Colonic mucosa (tissue), 4 donors: ENCODE measurements around the gene FAM47B. TPM values are rescaled to one million over a fixed set of nuclear protein-coding genes. Genes with fewer than 3 reads are reported as not detected.

Experiments used
- DNase-seq: peaks from one replicate; pipeline ENCODE4 v3.0.0-alpha.2; 2020
- H3K27ac ChIP-seq: fragments of 200-600 bp; one replicate; pipeline ENCODE4 v1.8.0; 2021
- H3K27me3 ChIP-seq: fragments of 200-600 bp; one replicate; pipeline ENCODE4 v1.8.0; 2021
- H3K36me3 ChIP-seq: fragments of 200-600 bp; one replicate; pipeline ENCODE4 v1.8.0; 2021
- H3K4me1 ChIP-seq: fragments of 200-600 bp; one replicate; pipeline ENCODE4 v1.8.0; 2021; ENCODE audit warnings: mild to moderate bottlenecking
- H3K4me3 ChIP-seq: fragments of 200-600 bp; one replicate; pipeline ENCODE4 v1.8.0; 2021
- H3K9ac ChIP-seq, 2 donors: one replicate each; pipeline ENCODE4 v1.7.0; 2013; ENCODE audit warnings: control low read depth in 2 of 2, low read depth in 2 of 2, low read length in 2 of 2
- H3K9me3 ChIP-seq: fragments of 200-600 bp; one replicate; pipeline ENCODE4 v1.8.0; 2021
- intact Hi-C: fragments of 100-400 bp; cut with DNase I; formaldehyde crosslinking; loops from one replicate; pipeline ENCODE4 v1.14.1; 2022
- total RNA-seq, 2 donors: library from RNA; stranded (reverse); fragmentation: NEBNext Ultra II Directional in 1 of 2; extraction: Animal tissue kit (Norgen Biotek cat#: 25700) in 1 of 2; gene quantifications; one replicate each; pipeline ENCODE4 v1.2.1, GENCODE V29; 2021
- TF ChIP-seq, protein P1 (sequence below): fragments of 200-600 bp; IDR thresholded peaks from one replicate; pipeline ENCODE4 v1.8.0; 2022; ENCODE audit warnings: antibody characterized with exemption, mild to moderate bottlenecking
- donor health status: healthy.
- donor health status: DM: no; HTN: no; CAD: no.
- donor health status: DM: no; HTN: no; CAD: no.

The FAM47B gene
- not detected for total RNA-seq

DNA sequence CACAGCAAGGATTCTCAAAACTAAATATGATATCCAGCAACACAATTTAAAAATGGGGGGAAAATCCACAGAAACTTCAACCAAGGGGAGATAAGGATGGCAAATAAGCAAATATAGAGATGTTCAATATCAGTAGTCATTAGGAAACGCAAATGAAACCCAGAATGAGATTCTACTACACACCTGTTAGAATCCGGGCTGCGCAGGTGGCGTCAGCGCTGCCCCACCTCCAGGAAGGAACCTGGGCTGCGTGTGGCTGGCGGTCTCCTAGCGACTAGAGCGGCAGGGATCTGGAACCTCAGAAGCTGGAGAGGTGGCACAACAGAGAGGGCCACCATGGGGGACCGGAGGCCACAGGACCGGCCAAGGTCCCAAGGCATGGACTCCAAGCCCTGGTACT, at the start of gene FAM47B:
Gene FAM47B (plus strand): TSS at position 301 of the 400 bp plus-strand sequence. CDS start 36 bp downstream, at position 337.
- Histone ChIP-seq H3K9ac (no peak within 1 kb of the TSS), H3K27ac (no peak within 1 kb of the TSS), H3K36me3 (no peaks in the 10 kb centered on the region), H3K4me1 (no peaks in the 10 kb centered on the region), H3K4me3 (no peak within 1 kb of the TSS), H3K9me3 (no peaks in the 10 kb centered on the region), H3K27me3 (no peaks in the 10 kb centered on the region)
- intact Hi-C loops, result no loop called here
- DNase-seq, result no peak
- TF ChIP-seq, protein P1, sequence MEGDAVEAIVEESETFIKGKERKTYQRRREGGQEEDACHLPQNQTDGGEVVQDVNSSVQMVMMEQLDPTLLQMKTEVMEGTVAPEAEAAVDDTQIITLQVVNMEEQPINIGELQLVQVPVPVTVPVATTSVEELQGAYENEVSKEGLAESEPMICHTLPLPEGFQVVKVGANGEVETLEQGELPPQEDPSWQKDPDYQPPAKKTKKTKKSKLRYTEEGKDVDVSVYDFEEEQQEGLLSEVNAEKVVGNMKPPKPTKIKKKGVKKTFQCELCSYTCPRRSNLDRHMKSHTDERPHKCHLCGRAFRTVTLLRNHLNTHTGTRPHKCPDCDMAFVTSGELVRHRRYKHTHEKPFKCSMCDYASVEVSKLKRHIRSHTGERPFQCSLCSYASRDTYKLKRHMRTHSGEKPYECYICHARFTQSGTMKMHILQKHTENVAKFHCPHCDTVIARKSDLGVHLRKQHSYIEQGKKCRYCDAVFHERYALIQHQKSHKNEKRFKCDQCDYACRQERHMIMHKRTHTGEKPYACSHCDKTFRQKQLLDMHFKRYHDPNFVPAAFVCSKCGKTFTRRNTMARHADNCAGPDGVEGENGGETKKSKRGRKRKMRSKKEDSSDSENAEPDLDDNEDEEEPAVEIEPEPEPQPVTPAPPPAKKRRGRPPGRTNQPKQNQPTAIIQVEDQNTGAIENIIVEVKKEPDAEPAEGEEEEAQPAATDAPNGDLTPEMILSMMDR, result no peak

DNA sequence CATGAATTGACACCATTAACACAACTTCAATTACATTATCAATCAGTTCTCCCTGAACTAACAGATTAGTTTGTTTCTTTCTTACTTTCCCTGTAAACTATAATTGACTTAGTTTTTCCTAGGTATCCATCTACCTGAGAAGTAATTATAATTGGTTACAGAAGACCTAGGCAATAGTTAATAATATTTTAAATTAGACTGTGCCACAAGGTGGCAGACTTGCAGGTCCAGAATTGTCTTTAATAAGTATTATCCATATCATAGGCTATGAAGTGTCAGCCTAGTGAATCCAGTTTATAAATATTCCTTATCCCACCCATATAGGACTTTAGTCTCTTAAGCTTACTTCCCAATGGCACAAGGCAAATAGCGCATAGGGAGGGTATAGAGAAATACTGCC, 48.9 kb upstream of the FAM47B start:
- no peak overlapping the region for H3K4me3 ChIP-seq
- H3K27ac ChIP-seq, result no peak overlapping the region
- intact Hi-C loops, result no loop called here
- TF ChIP-seq, protein P1, result no peak
- H3K9me3 ChIP-seq, result no peaks in the 10 kb centered on the region
- no peak overlapping the region for H3K9ac ChIP-seq
- H3K36me3 ChIP-seq, result no peaks in the 10 kb centered on the region
- no peaks in the 10 kb centered on the region for H3K4me1 ChIP-seq
- no peak for DNase-seq
- no peaks in the 10 kb centered on the region for H3K27me3 ChIP-seq

DNA sequence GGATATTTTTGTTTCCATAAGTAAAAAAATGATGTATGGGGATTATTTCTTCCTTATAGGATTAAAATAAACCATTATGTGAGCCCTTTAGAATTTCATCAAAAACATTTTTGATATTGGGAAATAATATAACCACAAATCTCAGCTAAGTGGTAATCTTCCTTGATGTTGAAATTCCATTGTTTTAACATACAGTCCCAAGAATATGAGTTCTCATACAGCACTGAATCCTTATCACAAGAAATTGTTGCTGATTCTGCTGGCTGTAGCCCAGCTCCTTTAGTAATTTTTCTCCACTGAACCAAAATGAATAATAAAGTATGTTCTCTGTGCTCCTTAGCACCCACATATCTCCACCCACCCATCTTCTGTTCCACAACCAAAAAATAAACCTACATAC, 41.9 kb upstream of the FAM47B start:
- DNase-seq, result no peak
- H3K27ac ChIP-seq, result no peak overlapping the region
- H3K27me3 ChIP-seq, result no peaks in the 10 kb centered on the region
- TF ChIP-seq, protein P1, result no peak
- intact Hi-C loops, result no loop called here
- H3K4me3 ChIP-seq, result no peak overlapping the region
- no peaks in the 10 kb centered on the region for H3K36me3 ChIP-seq
- no peaks in the 10 kb centered on the region for H3K4me1 ChIP-seq
- H3K9ac ChIP-seq, result no peak overlapping the region
- no peaks in the 10 kb centered on the region for H3K9me3 ChIP-seq

DNA sequence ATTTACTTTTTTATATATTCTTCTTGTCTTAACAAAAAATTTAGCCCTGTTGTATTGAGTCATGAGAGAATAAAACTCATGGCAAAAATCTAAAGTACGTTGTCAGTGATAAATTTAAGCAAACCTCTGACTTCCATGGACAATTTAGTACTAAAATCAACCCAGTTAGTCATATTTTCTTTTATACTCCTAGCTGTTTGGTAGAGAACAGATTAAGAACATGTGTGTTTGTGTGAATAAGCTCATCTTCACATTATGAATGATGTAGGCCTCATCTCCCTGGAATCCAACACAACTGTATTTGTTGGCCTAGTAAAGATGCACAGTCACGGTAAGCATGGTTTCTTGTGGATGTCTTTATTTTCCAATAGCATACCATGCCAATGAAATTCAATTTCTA, 40.8 kb upstream of the FAM47B start:
- Histone ChIP-seq H3K36me3 (no peaks in the 10 kb centered on the region), H3K4me1 (no peaks in the 10 kb centered on the region), H3K4me3 (no peak overlapping the region), H3K9ac (no peak overlapping the region), H3K27ac (no peak overlapping the region), H3K9me3 (no peaks in the 10 kb centered on the region), H3K27me3 (no peaks in the 10 kb centered on the region)
- TF ChIP-seq, protein P1, result no peak
- intact Hi-C loops, result no loop called here
- DNase-seq, result no peak

DNA sequence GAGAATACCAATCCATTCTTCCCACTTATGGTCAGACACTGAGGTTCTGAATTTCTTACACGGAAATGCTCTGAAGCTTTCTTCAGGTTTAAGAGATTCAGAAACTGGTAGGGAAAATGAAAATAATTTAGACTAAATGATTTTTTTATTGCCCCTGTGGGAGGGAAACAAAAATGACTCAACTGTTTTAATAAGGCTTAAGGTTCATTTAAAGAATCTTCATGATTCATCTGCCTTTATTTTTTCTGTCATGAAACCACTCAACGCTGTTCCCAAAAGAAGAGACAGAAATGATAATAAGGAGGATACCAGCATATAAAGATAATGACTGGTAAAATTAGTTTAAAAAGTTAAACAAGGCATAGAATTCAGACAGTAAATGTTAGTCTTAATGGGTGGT, 39.3 kb upstream of the FAM47B start:
- no peak overlapping the region for H3K9ac ChIP-seq
- H3K36me3 ChIP-seq, result no peaks in the 10 kb centered on the region
- TF ChIP-seq, protein P1, result no peak
- H3K27ac ChIP-seq, result no peak overlapping the region
- no peak for DNase-seq
- H3K4me1 ChIP-seq, result no peaks in the 10 kb centered on the region
- H3K9me3 ChIP-seq, result no peaks in the 10 kb centered on the region
- intact Hi-C loops, result no loop called here
- no peak overlapping the region for H3K4me3 ChIP-seq
- no peaks in the 10 kb centered on the region for H3K27me3 ChIP-seq

DNA sequence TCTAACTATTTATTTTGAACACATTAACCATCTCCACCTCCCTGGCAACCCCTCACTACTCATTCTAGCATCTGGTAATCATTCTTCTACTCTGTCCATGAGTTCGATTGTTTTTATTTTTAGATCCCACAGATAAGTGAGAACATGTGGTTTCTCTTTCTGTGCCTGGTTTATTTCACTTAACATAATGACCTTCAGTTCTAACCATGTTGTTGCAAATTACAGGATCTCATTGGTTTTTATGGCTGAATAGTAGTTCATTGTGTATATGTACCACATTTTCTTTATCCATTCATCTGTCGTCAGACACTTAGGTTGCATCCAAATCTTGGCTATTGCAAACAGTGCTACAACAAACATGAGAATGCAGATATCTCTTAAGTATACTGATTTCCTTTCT, 33.4 kb upstream of the FAM47B start:
- no peak for DNase-seq
- no peak overlapping the region for H3K27ac ChIP-seq
- no peaks in the 10 kb centered on the region for H3K27me3 ChIP-seq
- no peaks in the 10 kb centered on the region for H3K9me3 ChIP-seq
- no peak overlapping the region for H3K9ac ChIP-seq
- TF ChIP-seq, protein P1, result no peak
- no peaks in the 10 kb centered on the region for H3K4me1 ChIP-seq
- intact Hi-C loops, result no loop called here
- H3K36me3 ChIP-seq, result no peaks in the 10 kb centered on the region
- no peak overlapping the region for H3K4me3 ChIP-seq
